Measurements from ENCODE around the gene ASXL2. TPM values are rescaled to one million over a fixed set of nuclear protein-coding genes. Genes with fewer than 3 reads are reported as not detected.
A peak's percentile ranks its signal among the peaks of the same experiment; 100 is the strongest.
"Not testable (repeated sequence)": the region's sequence is repeated elsewhere in the genome, so short reads cannot be mapped to it uniquely, and the experiment has no call there.

ASXL2 gene
- total RNA-seq, 1 donor from 2014 or later, result 19.9 TPM

- no peaks in the 10 kb centered on the region for H3K27me3 Mint-ChIP-seq (ENCODE audit: unreplicated experiment)
- H3K9me3 Mint-ChIP-seq (ENCODE audit: unreplicated experiment), result peaks cover 2% of the 10 kb centered on the region
- no peak for DNase-seq
- peaks cover 10% of the 10 kb centered on the region for H3K4me1 Mint-ChIP-seq (ENCODE audit: low read depth, unreplicated experiment)
- peaks cover 5% of the 10 kb centered on the region for H3K36me3 Mint-ChIP-seq (ENCODE audit: unreplicated experiment)
- TF ChIP-seq CTCF (IDR thresholded peaks at IDR 0.05; ENCODE audit: partially characterized antibody, unreplicated experiment), result no peak
- peak overlapping the region; percentile 25 for H3K4me3 Mint-ChIP-seq (ENCODE audit: unreplicated experiment)
- peak overlapping the region; percentile 78 for H3K27ac Mint-ChIP-seq (ENCODE audit: unreplicated experiment)
Measured at GRCh38 chr2:25712455-25712854, 165.8 kb downstream of the ASXL2 start.

DNA sequence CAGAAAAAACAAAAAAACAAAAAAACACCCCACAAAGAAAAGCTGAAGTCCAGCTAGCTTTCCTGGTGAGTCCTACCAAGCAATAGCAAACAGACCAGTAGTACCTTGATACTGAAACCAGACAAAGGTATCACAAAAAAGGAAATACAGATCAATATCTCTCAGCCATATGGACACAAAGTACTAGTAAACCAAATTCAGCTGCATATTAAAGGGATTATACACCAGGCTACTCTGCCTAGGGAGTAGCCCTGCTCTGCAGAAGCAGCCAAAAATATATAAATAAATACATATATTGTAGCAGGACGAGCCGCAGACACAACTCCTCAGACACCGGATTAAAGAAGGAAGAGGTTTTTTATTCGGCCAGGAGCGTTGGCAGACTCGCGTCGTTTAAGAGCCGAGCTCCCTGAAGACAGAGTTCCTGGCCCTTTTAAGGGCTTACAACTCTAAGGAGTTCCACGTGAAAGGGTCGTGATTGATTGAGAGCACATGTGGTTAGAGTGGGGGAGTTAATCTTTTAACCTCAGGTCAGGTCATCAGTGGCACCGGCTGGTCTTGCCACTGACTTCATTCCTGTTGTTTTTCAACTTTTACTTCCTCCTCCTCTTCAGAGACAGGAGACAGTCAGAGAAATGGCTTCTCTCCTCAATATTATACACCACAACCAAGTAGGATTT is 166.5 kb downstream of the ASXL2 start:
- H3K9me3 Mint-ChIP-seq (ENCODE audit: unreplicated experiment), result peaks cover 2% of the 10 kb centered on the region
- peaks cover 10% of the 10 kb centered on the region for H3K4me1 Mint-ChIP-seq (ENCODE audit: low read depth, unreplicated experiment)
- no peak for TF ChIP-seq CTCF (IDR thresholded peaks at IDR 0.05; ENCODE audit: partially characterized antibody, unreplicated experiment)
- H3K36me3 Mint-ChIP-seq (ENCODE audit: unreplicated experiment), result peaks cover 5% of the 10 kb centered on the region
- no peaks in the 10 kb centered on the region for H3K27me3 Mint-ChIP-seq (ENCODE audit: unreplicated experiment)
- no peak for DNase-seq
- H3K4me3 Mint-ChIP-seq (ENCODE audit: unreplicated experiment), result no peak overlapping the region
- peak overlapping the region; percentile 78 for H3K27ac Mint-ChIP-seq (ENCODE audit: unreplicated experiment)

- Mint-ChIP-seq H3K27ac (ENCODE audit: unreplicated experiment) (no peak overlapping the region), H3K4me3 (ENCODE audit: unreplicated experiment) (no peak overlapping the region), H3K27me3 (ENCODE audit: unreplicated experiment) (peaks cover 2% of the 10 kb centered on the region), H3K36me3 (ENCODE audit: unreplicated experiment) (peaks cover 5% of the 10 kb centered on the region), H3K9me3 (ENCODE audit: unreplicated experiment) (peaks cover 5% of the 10 kb centered on the region), H3K4me1 (ENCODE audit: low read depth, unreplicated experiment) (peaks cover 10% of the 10 kb centered on the region)
- TF ChIP-seq CTCF (IDR thresholded peaks at IDR 0.05; ENCODE audit: partially characterized antibody, unreplicated experiment), result no peak
- no peak for DNase-seq
Measured at GRCh38 chr2:25710750-25711149, 167.5 kb downstream of the ASXL2 start.

DNA sequence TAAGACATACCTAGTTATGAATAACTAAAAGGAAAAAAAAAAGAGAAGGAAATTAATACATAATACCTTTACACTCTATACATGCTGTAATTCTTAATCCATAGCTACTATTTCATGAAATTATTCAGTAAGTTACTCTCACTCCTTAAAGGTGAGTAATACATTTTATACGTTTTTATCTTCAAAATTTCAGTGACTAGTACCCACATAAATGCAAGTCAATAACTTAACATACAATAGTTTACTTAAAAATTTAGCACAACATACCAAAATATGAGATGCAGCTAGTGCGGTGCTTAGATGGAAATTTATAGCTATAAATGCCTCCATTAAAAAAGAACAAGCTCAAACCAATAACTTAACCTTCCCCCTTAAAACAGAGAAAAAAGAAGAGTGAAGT is 168.9 kb downstream of the ASXL2 start:
- Mint-ChIP-seq H3K27me3 (ENCODE audit: unreplicated experiment) (peaks cover 2% of the 10 kb centered on the region), H3K9me3 (ENCODE audit: unreplicated experiment) (peaks cover 5% of the 10 kb centered on the region), H3K4me1 (ENCODE audit: low read depth, unreplicated experiment) (peaks cover 10% of the 10 kb centered on the region), H3K36me3 (ENCODE audit: unreplicated experiment) (peaks cover 5% of the 10 kb centered on the region), H3K27ac (ENCODE audit: unreplicated experiment) (no peak overlapping the region), H3K4me3 (ENCODE audit: unreplicated experiment) (no peak overlapping the region)
- DNase-seq, result no peak
- no peak for TF ChIP-seq CTCF (IDR thresholded peaks at IDR 0.05; ENCODE audit: partially characterized antibody, unreplicated experiment)

DNA sequence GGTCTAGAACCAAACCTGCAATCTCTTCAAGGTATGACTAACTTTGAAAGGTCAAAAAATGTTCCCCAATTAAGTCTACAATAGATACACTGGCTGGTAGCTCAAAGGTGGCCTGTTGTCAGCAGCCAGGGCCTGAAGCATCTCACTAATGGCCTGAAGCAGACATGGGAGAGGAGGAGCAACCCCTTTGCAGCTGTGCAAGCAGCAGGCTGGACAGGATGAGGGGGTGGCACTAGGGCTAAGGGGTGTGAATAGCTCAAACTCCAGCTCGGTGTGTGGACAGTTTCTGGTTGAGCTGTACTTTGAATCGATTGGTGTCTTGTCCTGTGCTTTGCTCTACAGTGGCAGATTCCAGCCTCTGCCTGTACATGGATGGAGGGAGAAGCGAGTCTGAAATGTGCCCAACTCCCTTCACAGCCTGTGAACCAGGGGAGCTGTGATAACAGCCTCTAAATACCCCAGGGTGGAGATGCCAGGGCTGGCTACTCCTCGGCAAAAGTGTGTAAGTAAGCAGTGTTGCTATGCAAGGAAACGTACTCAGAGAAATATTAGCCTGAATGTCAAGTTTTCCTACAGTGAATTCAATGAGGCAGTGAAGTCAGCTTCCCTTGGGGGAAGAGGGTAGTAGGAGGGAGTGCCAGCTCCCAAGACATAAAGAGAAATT is 170.2 kb downstream of the ASXL2 start:
- Mint-ChIP-seq H3K4me1 (ENCODE audit: low read depth, unreplicated experiment) (peaks cover 11% of the 10 kb centered on the region), H3K36me3 (ENCODE audit: unreplicated experiment) (peaks cover 5% of the 10 kb centered on the region), H3K27ac (ENCODE audit: unreplicated experiment) (peak overlapping the region; percentile 22), H3K27me3 (ENCODE audit: unreplicated experiment) (peaks cover 2% of the 10 kb centered on the region), H3K4me3 (ENCODE audit: unreplicated experiment) (no peak overlapping the region), H3K9me3 (ENCODE audit: unreplicated experiment) (peaks cover 5% of the 10 kb centered on the region)
- no peak for TF ChIP-seq CTCF (IDR thresholded peaks at IDR 0.05; ENCODE audit: partially characterized antibody, unreplicated experiment)
- no peak for DNase-seq

DNA sequence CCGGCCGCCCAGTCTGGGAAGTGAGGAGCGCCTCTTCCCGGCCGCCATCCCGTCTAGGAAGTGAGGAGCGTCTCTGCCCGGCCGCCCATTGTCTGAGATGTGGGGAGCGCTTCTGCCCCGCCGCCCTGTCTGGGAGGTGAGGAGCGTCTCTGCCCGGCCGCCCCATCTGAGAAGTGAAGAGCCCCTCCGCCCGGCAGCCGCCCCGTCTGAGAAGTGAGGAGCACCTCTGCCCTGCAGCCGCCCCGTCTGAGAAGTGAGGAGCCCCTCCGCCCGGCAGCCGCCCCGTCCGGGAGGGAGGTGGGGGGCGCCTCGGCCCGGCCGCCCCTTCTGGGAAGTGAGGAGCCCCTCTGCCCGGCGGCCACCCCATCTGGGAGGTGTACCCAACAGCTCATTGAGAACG is 172.7 kb downstream of the ASXL2 start:
- H3K27ac Mint-ChIP-seq (ENCODE audit: unreplicated experiment); H3K27me3 Mint-ChIP-seq (ENCODE audit: unreplicated experiment); H3K36me3 Mint-ChIP-seq (ENCODE audit: unreplicated experiment); H3K4me3 Mint-ChIP-seq (ENCODE audit: unreplicated experiment); DNase-seq; H3K9me3 Mint-ChIP-seq (ENCODE audit: unreplicated experiment): not testable (repeated sequence)
- H3K4me1 Mint-ChIP-seq (ENCODE audit: low read depth, unreplicated experiment), result peaks cover 15% of the 10 kb centered on the region

Data from glutamatergic neuron (in vitro differentiated cells).